ENCODE data around the gene PSORS1C1. TPM values are rescaled to one million over a fixed set of nuclear protein-coding genes. Genes with fewer than 3 reads are reported as not detected.

PSORS1C1 gene
- total RNA-seq, 1 donor from 2014 or later, result not detected

GRCh38 chr6:31083742-31084354 is 30.8 kb upstream of the PSORS1C1 start:
- TF ChIP-seq CTCF (conservative IDR thresholded peaks at IDR 0.05), result peak; percentile 62
- DNase-seq (ENCODE audit: extremely low spot score, unreplicated experiment), result no peak
- no peaks in the 10 kb centered on the region for H3K9me3 Mint-ChIP-seq

GRCh38 chr6:31086788-31087440 is 27.7 kb upstream of the PSORS1C1 start:
- Mint-ChIP-seq H3K27ac (no peak overlapping the region), H3K27me3 (no peaks in the 10 kb centered on the region), H3K4me3 (no peak overlapping the region), H3K36me3 (no peaks in the 10 kb centered on the region), H3K4me1 (ENCODE audit: unreplicated experiment) (peaks cover 18% of the 10 kb centered on the region), H3K9me3 (no peaks in the 10 kb centered on the region)
- no peak for DNase-seq (ENCODE audit: extremely low spot score, unreplicated experiment)
- TF ChIP-seq CTCF (conservative IDR thresholded peaks at IDR 0.05), result no peak

More at GRCh38 chr6:31083742-31084354, 30.8 kb upstream of the PSORS1C1 start:
- peaks cover 4% of the 10 kb centered on the region for H3K27me3 Mint-ChIP-seq
- H3K4me1 Mint-ChIP-seq (ENCODE audit: unreplicated experiment), result peaks cover 24% of the 10 kb centered on the region
- H3K36me3 Mint-ChIP-seq, result no peaks in the 10 kb centered on the region
- H3K4me3 Mint-ChIP-seq, result no peak overlapping the region
- H3K27ac Mint-ChIP-seq, result no peak overlapping the region

- Mint-ChIP-seq H3K36me3 (no peaks in the 10 kb centered on the region), H3K9me3 (no peaks in the 10 kb centered on the region), H3K4me1 (ENCODE audit: unreplicated experiment) (peaks cover 18% of the 10 kb centered on the region), H3K27ac (peak overlapping the region; percentile 18), H3K4me3 (no peak overlapping the region), H3K27me3 (no peaks in the 10 kb centered on the region)
- peak; percentile 84 for DNase-seq (ENCODE audit: extremely low spot score, unreplicated experiment)
- peak; percentile 89 for TF ChIP-seq CTCF (conservative IDR thresholded peaks at IDR 0.05)
These were observed 27.0 kb upstream of the PSORS1C1 start for GRCh38 chr6:31087494-31088089.

GRCh38 chr6:31090275-31090972 is 24.2 kb upstream of the PSORS1C1 start:
- TF ChIP-seq CTCF (conservative IDR thresholded peaks at IDR 0.05), result no peak

GRCh38 chr6:31090973-31091364 is 23.6 kb upstream of the PSORS1C1 start:
- peaks cover 5% of the 10 kb centered on the region for H3K27me3 Mint-ChIP-seq
- H3K9me3 Mint-ChIP-seq, result no peaks in the 10 kb centered on the region
- no peak overlapping the region for H3K27ac Mint-ChIP-seq
- no peaks in the 10 kb centered on the region for H3K36me3 Mint-ChIP-seq
- no peak for DNase-seq (ENCODE audit: extremely low spot score, unreplicated experiment)
- no peak for TF ChIP-seq CTCF (conservative IDR thresholded peaks at IDR 0.05)
- H3K4me3 Mint-ChIP-seq, result no peak overlapping the region
- H3K4me1 Mint-ChIP-seq (ENCODE audit: unreplicated experiment), result peaks cover 12% of the 10 kb centered on the region

More at GRCh38 chr6:31090275-31090972, 24.2 kb upstream of the PSORS1C1 start:
- no peak for DNase-seq (ENCODE audit: extremely low spot score, unreplicated experiment)
- no peaks in the 10 kb centered on the region for H3K9me3 Mint-ChIP-seq
- no peaks in the 10 kb centered on the region for H3K36me3 Mint-ChIP-seq
- no peak overlapping the region for H3K27ac Mint-ChIP-seq
- H3K4me1 Mint-ChIP-seq (ENCODE audit: unreplicated experiment), result peaks cover 12% of the 10 kb centered on the region
- H3K4me3 Mint-ChIP-seq, result no peak overlapping the region
- H3K27me3 Mint-ChIP-seq, result peaks cover 3% of the 10 kb centered on the region

Data from type B pancreatic cell (in vitro differentiated cells).